Fibroblast of lung (primary cell): ENCODE data around the gene USP8. TPM values are rescaled to one million over a fixed set of nuclear protein-coding genes. Genes with fewer than 3 reads are reported as not detected.

ENCODE experiments used
- DNase-seq, 2 donors: peaks; one replicate each; pipeline versions ENCODE4 v3.0.0 to v3.0.0-alpha.2; 2010; ENCODE audit warnings: low read depth in 2 of 2
- H2AFZ ChIP-seq: 2 replicates; pipeline ENCODE4 v1.5.1; 2012; ENCODE audit warnings: low read length, control low read depth, inconsistent platforms
- H3K27ac ChIP-seq: 2 replicates; pipeline ENCODE4 v1.5.1; 2011; ENCODE audit warnings: low read length, control low read depth; ENCODE audit not compliant: insufficient read depth
- H3K27me3 ChIP-seq: 2 replicates; pipeline ENCODE4 v1.5.1; 2011; ENCODE audit warnings: mild to moderate bottlenecking, low read length; ENCODE audit not compliant: control insufficient read depth, insufficient read depth
- H3K36me3 ChIP-seq: 2 replicates; pipeline ENCODE4 v1.5.1; 2011; ENCODE audit warnings: low read length; ENCODE audit not compliant: control insufficient read depth, insufficient read depth
- H3K4me1 ChIP-seq: 2 replicates; pipeline ENCODE4 v1.5.1; 2011; ENCODE audit warnings: low read length; ENCODE audit not compliant: control insufficient read depth, insufficient read depth; ENCODE audit errors: extremely low read depth
- H3K4me2 ChIP-seq: 2 replicates; pipeline ENCODE4 v1.5.1; 2011; ENCODE audit warnings: low read length, control low read depth; ENCODE audit not compliant: insufficient read depth; ENCODE audit errors: extremely low read depth
- H3K4me3 ChIP-seq, 4 experiments: fragments of 200-600 bp in 1 of 4; sonication (generic) in 1 of 4; replicated peaks in 1 of 4; 2 replicates each; pipeline ENCODE4 v1.5.1; 2011 to 2016; ENCODE audit warnings: low read length in 4 of 4, low read depth in 3 of 4, mild to moderate bottlenecking in 3 of 4, control low read depth in 2 of 4, inconsistent platforms in 1 of 4, mixed read lengths in 1 of 4; ENCODE audit not compliant: insufficient read depth in 1 of 4; ENCODE audit errors: control extremely low read depth in 1 of 4
- H3K79me2 ChIP-seq: 2 replicates; pipeline ENCODE4 v1.5.1; 2012; ENCODE audit warnings: mild to moderate bottlenecking, low read length, inconsistent platforms; ENCODE audit not compliant: control insufficient read depth, insufficient read depth
- H3K9ac ChIP-seq: 2 replicates; pipeline ENCODE4 v1.5.1; 2011; ENCODE audit warnings: mild to moderate bottlenecking, low read length, control low read depth; ENCODE audit not compliant: insufficient read depth
- H3K9me3 ChIP-seq: 2 replicates; pipeline ENCODE4 v1.5.1; 2012; ENCODE audit warnings: low read depth, low read length; ENCODE audit not compliant: control insufficient read depth, insufficient read depth
- H4K20me1 ChIP-seq: 2 replicates; pipeline ENCODE4 v1.5.1; 2011; ENCODE audit warnings: low read length; ENCODE audit not compliant: control insufficient read depth, insufficient read depth; ENCODE audit errors: extremely low read depth
- EZH2 ChIP-seq: IDR thresholded peaks from 2 replicates; pipeline ENCODE4 v1.5.1; 2012; ENCODE audit warnings: low read length, control low read depth, mild to moderate bottlenecking; ENCODE audit errors: missing control alignments
- polyA plus RNA-seq, 2 donors: library from polyadenylated mRNA; depleted of rRNA in 1 of 2; stranded (reverse) in 1 of 2; unstranded in 1 of 2; fragments of >200 nt; gene quantifications; 2 replicates each; pipeline ENCODE4 v1.2.1, GENCODE V29; 2011 to 2012; ENCODE audit warnings: missing spikeins in 1 of 2
- total RNA-seq: library from RNA; depleted of rRNA; stranded (reverse); fragments of >200 nt; gene quantifications from 2 replicates; pipeline ENCODE4 v1.2.1, GENCODE V29; 2014
- TF ChIP-seq, protein P1 (sequence below), 2 donors: IDR thresholded peaks in 1 of 2; conservative IDR thresholded peaks in 1 of 2; 1 replicate in 1 of 2; 2 replicates in 1 of 2; pipeline ENCODE4 v1.5.1; 2011 to 2012; ENCODE audit warnings: low read length in 2 of 2, control low read depth in 1 of 2, inconsistent platforms in 1 of 2, low read depth in 1 of 2, mild to moderate bottlenecking in 1 of 2

USP8 gene
- total and polyA plus RNA-seq, 2 donors (not counting 1 experiment from before 2014, with no cell fraction given), result 52.2 to 58.5 TPM

DNA sequence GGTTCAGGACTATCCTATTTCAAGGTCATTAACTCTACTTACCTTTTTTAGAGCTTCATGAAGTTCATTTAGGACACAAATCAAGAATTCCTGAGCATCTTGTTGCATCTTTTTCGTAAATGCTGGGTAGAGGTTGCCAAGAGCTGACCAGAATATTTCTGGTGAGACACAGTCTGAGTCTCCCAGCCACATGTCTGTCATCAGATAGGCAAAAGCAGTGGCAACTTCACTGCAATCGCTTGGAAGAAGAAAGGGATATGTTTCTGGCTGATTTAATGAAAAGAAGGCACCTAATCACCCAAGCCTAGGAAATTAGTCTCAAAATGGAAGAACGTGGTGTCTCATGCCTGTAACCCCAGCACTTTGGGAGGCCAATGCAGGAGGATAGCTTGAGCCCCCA lies 119.4 kb downstream of the USP8 start:
- peak in 1 of 2 donors; percentile 25 for DNase-seq
- Histone ChIP-seq H3K4me3 (no peak overlapping the region), H3K79me2 (no peaks in the 10 kb centered on the region), H3K27me3 (no peaks in the 10 kb centered on the region), H4K20me1 (no peaks in the 10 kb centered on the region), H3K4me1 (no peaks in the 10 kb centered on the region), H3K4me2 (no peak overlapping the region), H3K36me3 (no peaks in the 10 kb centered on the region), H3K27ac (no peak overlapping the region), H2AFZ (no peak overlapping the region), H3K9ac (no peak overlapping the region), H3K9me3 (no peaks in the 10 kb centered on the region)
- no peak for TF ChIP-seq EZH2
- TF ChIP-seq, protein P1, sequence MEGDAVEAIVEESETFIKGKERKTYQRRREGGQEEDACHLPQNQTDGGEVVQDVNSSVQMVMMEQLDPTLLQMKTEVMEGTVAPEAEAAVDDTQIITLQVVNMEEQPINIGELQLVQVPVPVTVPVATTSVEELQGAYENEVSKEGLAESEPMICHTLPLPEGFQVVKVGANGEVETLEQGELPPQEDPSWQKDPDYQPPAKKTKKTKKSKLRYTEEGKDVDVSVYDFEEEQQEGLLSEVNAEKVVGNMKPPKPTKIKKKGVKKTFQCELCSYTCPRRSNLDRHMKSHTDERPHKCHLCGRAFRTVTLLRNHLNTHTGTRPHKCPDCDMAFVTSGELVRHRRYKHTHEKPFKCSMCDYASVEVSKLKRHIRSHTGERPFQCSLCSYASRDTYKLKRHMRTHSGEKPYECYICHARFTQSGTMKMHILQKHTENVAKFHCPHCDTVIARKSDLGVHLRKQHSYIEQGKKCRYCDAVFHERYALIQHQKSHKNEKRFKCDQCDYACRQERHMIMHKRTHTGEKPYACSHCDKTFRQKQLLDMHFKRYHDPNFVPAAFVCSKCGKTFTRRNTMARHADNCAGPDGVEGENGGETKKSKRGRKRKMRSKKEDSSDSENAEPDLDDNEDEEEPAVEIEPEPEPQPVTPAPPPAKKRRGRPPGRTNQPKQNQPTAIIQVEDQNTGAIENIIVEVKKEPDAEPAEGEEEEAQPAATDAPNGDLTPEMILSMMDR (conservative IDR thresholded peaks at IDR 0.05 in 1 of 2, IDR thresholded peaks at IDR 0.05 in 1 of 2; ENCODE audit: low read depth in 1 of 2, low read length in 2 of 2), result no peak

DNA sequence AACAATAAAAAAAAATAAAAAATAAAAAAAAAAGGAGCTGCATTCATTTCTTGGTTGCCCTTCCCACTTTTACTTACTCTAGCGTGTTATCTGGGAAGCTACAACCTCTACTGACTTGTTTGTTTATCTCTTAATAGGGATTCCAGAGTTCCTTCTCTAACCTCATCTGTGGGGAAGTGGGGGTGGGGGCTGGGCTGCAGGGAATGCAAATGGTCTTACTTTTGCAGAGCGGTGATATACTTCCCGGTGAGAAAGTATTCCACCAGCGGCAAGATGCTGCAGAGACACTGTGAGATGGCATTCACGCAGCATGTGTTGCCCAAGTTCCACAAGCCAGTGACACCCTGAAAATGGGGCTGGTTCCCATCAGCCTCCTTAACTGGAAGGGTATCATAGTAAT lies 120.2 kb downstream of the USP8 start:
- Histone ChIP-seq H3K4me2 (no peak overlapping the region), H2AFZ (no peak overlapping the region), H3K4me3 (no peak overlapping the region), H3K9ac (no peak overlapping the region), H3K9me3 (no peaks in the 10 kb centered on the region), H3K79me2 (no peaks in the 10 kb centered on the region), H4K20me1 (no peaks in the 10 kb centered on the region), H3K4me1 (no peaks in the 10 kb centered on the region), H3K27me3 (no peaks in the 10 kb centered on the region), H3K27ac (no peak overlapping the region), H3K36me3 (no peaks in the 10 kb centered on the region)
- no peak for TF ChIP-seq EZH2
- TF ChIP-seq, protein P1 (conservative IDR thresholded peaks at IDR 0.05 in 1 of 2, IDR thresholded peaks at IDR 0.05 in 1 of 2; ENCODE audit: low read depth in 1 of 2, low read length in 2 of 2), result no peak
- DNase-seq, result no peak

DNA sequence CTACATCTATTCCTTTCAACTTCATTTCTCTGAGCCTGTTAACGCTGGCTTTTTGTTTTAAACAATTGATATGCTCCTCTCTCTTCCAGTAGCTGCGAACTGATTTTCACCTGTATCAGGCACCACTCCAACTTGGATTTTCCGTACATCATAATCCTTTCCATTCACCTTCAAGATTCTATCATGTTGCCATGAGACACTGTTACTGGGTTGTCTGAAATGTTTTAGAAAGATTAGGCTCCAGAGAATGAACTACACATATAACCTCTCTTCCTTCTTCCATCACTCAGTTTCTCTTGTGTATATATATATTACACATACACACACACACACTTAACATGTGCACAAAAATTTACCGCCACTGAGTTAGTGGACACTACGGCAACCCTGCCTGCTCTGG lies 122.4 kb downstream of the USP8 start, which contains the start of gene USP50:
Gene USP50 (minus strand): TSS at position 101 of the 400 bp plus-strand sequence. CDS start 141 bp downstream, outside the sequence.
- Histone ChIP-seq H3K36me3 (no peaks in the 10 kb centered on the region), H4K20me1 (no peaks in the 10 kb centered on the region), H3K4me3 (no peak within 1 kb of the TSS), H3K27ac (no peak within 1 kb of the TSS), H3K27me3 (no peaks in the 10 kb centered on the region), H3K9me3 (no peaks in the 10 kb centered on the region), H3K9ac (no peak within 1 kb of the TSS), H3K4me2 (no peak within 1 kb of the TSS), H2AFZ (no peak within 1 kb of the TSS), H3K4me1 (no peaks in the 10 kb centered on the region), H3K79me2 (no peaks in the 10 kb centered on the region)
- no peak for DNase-seq
- TF ChIP-seq EZH2, result no peak
- TF ChIP-seq, protein P1 (conservative IDR thresholded peaks at IDR 0.05 in 1 of 2, IDR thresholded peaks at IDR 0.05 in 1 of 2; ENCODE audit: low read depth in 1 of 2, low read length in 2 of 2), result no peak
